ENCODE data around the gene SCIMP.
"Not testable (repeated sequence)": the region's sequence is repeated elsewhere in the genome, so short reads cannot be mapped to it uniquely, and the experiment has no call there.

SCIMP gene

DNA sequence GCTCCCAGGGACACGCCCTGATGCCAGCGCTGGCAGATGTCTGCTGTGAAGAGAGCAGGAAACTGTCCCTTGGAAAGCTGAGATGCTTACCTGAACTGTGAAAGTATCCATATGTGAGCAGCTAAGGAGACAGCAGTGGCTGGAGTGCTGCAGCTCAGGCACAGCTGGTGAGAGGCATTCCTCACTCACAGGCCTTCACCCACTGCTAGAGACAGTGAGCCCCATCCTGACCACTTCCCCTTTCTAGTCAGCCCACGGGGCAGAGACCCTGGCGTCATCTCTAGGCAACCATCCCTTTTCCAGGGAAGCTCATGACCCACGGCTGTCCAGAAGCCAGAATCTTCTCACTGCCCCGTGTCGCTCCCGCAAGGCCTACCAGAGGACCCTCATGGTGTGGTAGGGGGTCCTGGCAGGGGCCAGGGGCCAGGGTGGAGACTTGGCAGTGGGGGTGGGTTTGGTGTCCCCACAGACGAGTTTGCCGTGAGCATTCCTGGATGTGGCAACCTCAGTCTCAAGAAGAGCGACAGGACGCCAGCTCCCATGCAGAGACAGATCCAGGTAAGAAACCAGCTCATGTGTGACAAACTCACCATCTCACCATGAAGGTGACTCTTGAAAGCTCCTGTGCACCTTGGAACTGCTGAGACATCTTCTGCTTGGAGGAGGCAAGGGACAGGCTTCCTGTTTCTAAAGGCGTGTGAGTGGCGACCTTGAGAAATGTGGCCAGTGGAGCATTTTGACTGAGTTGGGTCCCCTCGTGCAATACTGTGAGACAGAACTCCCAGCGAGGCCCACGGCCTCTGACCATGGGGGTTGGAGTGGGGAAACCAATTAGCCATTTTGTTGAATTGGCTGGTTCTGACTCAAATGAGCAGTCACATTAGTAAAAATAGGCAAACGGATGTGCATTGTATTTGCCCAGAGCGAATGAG lies at the start of gene SCIMP:
TSS of gene SCIMP (minus strand) at position 216 of the 932 bp plus-strand sequence. CDS start at position 111, 105 bp downstream.
- no peak for DNase-seq

DNA sequence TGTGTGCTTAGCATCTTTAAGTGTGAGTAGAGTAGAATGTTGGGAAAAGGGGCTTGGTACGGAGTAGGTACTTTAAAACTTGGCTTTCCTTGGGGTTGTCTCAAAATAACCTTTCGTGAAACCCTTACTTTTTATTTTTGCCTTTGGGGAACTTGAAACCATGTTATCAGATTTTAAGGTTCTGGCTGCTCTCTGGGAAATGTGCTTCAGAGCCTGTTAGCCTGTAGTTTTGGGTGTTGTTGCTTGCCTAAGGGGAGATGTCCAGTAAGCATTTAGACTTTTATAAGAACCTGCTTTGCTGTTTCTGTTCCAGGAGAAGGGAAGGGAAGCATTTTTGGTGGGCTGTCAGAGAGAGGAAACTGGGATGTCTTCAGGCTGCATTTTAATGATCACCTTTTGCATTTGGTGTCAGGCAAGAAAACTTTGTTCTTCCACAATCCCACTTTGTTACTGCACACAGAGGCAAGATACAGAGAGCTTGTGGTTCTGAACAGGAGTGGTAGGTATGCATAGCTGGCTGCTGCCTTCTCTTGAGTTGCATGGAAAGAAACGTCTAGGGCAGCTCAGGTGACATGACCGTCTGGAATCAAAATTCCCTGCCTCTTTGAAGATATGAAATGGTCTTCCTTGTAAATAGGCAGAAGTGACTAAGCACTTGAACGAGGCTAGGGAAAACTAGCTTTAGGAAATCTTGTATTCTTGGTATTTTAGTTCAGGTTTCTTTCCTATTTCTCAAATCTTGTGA lies 49.1 kb upstream of the SCIMP start:
- DNase-seq = no peak

DNA sequence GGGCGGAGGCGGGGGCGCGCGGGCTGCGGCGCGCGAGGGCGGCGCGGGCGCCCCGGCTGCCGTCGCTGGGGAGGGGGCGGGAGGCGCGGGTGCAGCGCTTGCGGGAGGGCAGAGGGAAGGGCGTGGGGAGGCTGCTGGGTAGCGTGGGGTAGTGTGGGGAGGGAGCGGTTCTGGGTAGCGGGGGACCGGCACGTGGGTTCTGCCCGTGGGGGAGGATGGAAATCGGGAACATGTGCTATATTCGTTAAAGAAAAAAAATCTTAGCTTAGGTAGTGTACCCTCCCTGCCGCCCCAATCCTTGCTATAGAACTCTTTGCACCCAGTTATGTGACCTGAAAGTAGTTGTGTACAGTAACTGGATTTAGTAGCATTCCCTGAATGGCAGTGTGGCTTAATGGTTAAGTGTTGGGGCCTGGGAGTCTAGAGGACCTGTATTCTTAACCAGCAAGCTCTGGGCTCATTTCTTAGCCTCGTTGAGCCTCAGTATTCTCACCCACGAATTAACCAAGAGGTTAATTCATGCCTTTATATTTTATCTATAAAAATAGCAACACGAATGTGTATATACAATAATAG lies 48.1 kb upstream of the SCIMP start:
- DNase-seq = no peak

DNA sequence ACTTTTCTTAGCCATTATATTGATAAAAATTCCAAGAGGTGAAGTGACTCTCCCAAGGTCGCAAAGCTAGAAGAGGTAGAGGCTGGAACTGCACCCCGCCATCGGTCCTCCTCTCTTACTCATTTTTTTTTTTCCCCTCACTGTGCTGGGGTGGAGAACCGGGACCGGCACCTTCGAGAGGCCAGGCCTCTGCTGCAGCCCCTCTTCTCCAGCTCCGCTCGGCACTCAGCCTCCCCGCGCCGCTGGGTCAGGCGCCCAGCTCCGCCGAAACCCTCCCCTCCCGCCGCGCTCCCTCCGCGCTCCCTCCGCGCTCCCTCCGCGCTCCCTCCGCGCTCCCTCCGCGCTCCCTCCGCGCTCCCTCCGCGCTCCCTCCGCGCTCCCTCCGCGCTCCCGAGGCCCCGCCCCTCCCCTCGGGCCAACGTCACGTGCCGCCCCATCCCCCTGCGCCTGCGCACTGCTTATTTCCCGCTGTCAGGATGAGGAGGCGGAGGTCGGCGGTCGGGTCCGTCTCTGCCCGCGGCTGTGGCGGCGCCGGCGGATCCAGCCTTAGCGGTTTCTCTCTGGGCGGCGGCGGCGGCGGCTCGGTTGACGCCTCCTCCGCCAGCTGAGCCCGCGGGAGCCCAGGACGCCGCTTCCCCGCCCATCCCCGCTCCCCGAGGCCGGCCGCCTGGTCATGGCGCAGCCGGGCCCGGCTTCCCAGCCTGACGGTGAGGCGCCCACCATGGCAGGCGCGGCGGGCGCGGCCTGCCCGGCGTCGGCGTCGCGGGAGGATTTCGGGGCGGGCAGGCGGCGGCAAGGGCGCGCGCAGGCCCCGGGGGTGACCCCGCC lies 47.4 kb upstream of the SCIMP start, which contains the start of gene RABEP1:
TSS of gene RABEP1 (plus strand) at position 471 of the 828 bp plus-strand sequence. CDS start at position 674, 203 bp downstream.
- peak; percentile 37 for DNase-seq

DNA sequence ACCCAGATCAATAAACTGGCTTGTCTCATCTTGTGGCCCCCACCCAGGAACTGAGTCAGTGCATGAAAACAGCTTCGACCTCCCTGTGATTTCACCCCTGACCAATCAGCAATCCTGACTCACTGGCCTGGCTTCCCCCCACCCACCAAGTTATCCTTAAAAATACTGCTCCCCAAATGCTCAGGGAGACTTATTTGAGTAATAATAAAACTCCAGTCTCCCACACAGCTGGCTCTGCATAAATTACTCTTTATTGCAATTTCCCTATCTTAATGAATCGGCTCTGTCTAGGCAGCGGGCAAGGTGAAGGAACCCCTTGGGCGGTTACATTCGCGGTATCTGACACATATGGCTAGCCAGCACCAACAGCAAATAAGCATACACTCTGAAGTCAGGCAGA lies 37.7 kb upstream of the SCIMP start:
- no peak for DNase-seq

DNA sequence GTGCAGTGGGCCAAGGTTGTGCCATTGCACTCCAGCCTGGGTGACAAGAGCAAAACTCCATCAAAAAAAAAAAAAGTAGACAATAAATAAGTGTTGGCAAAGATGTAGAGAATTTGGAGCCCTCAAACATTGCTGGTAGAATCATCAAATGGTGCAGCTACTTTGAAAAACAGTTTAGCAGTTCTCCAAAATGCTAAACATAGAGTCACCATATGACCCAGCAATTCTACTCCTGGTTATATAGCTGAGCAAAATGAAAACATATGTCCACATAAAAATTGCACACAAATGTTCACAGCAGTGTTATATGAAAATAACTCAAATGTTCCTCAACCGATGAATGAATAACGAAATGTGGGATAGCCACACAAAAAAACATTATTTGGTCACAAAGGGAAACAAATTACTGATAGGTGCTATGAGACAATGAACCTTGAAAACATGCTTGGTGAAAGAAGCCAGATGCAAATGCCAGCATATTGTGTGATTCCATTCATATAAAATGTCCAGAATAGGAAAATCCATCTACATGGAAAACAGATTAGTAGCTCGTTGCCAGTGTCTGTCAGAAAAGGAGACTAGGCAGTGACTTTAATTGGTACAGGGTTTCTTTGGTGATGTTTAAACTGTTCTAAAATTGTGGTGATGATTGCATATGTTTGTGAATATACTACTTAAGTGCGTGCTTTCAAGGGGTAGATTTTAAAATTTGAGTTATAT lies 34.7 kb upstream of the SCIMP start:
- no peak for DNase-seq

DNA sequence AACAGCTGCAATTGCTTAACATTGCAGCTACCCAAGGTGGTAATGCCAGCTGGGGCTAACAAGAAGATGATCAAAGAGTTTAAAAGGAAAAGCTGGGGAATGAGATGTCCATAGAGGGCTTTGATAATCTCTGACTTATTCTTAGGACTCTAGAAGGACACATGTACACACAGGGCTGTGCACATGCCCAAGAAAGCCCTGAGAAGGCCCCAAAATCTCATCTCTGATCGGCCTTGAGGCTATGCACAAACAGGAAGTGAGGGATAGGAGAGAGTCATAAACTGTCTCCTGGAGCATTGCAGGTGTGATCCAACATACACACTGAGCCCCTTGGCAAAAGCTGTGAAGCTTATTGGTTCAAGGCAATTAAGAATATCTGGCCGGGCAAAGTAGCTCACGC lies 30.2 kb upstream of the SCIMP start:
- DNase-seq = no peak

DNA sequence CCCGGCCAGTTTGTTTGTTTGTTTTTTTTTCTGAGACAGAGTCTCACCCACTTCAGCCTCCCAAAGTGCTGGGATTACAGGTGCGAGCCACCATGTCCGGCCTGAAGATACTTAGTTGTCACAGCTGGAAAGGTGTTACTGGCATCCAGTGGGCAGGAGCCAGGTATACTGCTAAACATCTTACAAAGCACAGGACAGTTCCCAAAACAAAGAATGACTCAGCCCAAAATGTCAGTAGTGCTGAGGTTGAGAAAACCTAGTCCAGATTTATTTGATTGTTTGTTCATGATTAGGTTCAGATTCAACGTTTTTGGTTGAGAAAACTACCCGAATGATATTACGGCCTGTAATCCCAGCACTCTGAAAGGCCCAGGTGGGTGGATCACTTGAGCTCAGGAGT lies 28.8 kb upstream of the SCIMP start:
- no peak for DNase-seq

DNA sequence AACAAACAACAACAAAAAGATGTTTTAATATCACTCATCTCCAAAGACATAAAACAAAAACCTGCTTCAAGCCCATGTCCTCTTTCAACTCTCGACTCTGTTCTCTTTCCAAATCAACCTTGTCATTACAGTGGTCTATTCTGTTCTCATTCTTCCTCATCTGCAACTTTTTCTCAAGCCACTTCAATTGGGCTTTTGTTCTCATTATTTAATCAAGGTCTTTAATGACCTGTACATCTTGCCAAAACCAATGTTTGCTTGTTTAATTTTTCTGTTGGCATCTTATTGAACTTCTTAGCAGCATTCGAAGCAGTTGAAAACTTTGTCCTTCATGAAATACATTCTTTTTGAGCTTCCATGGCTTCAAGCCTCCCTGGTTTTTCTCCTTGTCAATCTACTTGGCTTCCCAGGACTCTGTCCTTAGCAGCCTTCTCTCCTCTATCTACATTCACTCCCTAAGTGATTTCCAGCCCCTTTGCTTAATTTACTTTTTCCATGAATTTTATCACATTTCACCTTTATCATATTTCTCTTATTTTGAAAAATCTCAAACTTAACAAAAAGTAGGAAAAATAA lies 27.8 kb upstream of the SCIMP start:
- no peak for DNase-seq

DNA sequence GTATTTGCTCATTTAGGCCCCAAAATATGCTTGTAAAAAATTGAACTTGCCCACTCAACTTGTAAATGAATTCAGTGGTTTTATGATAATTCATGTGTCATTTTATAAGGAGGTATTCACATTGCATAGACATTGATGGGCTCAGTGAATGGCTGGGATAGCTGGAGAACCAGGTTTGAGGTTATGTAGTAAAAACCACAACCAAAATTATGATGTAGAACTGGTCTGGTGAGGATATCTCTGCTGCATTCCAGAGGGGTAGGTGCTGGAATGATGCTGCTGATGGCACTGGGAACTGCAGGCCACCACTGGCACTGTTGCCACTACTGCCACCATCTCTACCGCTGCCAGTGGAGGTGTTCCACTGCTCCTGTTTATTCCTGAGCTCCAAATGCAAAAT lies 25.9 kb upstream of the SCIMP start:
- DNase-seq = no peak

DNA sequence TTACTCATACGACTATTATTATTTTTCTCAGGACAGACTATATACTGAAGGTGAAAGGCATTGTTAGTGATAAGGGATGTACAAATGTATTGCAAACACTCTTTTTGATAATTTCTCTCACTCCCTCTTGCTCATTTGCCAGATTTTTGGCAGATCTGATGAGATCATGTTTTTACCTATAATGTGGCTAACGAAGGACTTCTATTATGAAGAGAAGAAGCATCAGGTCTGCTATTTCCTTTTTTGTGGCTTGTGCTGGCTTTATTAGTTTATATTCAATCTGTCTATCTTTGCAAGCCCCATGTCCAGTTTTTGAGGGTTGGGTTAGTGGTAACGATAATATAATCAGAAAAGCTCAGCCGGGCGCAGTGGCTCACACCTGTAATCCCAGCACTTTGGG lies 22.5 kb upstream of the SCIMP start:
- DNase-seq = no peak

DNA sequence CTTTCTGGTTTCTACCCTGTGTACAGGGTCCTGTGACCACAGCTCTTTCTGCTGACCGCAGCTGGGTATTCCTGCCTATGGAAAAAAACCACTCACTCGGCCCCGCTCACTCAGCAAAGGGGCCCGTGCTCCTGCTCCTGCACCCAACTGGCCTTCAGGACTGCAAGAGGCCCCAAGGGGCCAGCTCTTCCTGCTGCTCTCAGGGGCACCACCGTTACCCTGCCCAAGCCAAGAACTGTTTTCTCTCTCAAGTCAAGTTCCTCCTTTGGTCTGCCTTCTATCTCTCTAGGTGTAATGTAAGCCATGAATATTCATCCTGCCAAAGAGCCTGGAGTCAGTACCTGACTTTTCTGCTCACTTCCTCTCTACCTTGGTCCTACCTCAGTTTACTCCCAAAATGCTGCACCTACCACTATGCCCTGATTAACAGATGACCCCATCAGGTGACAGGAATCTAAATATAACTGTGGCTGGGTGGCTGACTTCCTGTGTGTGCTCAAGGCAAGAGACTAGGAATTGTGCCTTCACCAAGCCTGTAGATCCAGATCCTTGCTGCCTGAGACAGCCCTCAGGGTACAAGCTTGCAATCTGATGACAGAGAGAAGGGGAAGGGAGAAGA lies 20.4 kb upstream of the SCIMP start:
- DNase-seq = no peak

DNA sequence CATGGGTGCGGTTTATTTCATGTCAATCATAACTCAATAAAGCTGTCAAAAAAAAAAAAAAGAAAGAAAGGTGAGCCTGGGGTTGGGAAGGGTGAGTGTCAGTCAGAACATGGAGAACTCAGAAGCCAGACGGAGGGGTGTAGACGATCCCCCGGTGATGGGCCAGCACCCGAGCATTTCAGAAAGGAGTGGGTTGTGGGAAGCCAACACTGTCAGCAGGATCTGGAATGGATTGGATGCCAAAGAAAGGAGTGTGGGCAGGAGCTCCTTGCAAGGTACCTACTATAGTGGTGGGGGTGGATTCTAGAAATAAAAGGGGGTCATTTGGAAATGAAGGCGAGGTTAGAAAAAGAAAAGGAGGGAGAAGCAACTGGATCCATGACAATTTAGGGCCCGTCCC lies 19.8 kb upstream of the SCIMP start:
- no peak for DNase-seq

DNA sequence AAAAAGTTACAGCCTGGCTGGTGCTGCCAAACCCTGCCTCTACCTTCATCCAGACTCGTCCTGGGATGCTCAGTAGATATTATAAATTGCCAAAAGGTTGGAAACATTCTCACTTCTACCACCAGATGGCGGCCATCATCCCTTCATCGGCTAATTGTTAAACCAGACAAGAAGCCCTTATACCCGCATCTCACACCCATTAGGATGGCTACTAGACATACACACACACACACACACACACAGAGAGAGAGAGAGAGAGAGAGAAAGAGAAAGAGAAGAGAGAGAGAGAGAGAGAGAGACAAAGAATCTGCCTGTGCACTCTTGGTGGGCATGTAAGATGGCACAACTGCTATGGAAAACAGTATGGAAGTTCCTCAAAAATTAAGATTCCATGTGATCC lies 15.0 kb upstream of the SCIMP start:
- DNase-seq = no peak

DNA sequence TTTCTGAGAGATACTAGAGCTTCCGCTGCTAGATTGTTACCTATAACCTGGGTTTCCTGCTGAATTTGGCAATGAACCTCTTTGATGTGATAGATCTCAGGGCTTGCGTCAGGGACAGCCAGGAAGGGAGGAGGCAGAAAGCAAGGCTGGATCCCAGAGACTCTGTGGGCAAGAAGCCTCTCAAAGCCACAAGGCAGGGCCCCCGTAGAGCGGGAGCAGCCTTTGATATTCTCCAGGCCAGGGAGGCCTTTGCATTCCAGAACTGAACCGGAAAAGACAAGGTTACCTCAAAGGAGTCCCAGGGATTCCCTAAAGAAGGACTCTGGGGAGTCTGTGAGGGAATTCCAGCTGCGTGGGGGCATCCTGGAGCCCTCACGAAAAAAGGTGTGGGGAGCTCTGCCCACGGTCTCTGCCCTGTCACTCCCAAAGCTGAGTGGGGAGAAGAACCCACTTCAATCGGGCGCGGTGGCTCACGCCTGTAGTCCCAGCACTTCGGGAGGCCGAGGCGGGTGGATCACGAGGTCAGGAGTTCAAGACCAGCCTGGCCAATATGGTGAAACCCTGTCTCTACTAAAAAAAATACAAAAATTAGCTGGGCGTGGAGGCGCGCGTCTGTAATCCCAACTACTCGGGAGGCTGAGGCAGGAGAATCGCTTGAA lies 14.3 kb upstream of the SCIMP start:
- no peak for DNase-seq

DNA sequence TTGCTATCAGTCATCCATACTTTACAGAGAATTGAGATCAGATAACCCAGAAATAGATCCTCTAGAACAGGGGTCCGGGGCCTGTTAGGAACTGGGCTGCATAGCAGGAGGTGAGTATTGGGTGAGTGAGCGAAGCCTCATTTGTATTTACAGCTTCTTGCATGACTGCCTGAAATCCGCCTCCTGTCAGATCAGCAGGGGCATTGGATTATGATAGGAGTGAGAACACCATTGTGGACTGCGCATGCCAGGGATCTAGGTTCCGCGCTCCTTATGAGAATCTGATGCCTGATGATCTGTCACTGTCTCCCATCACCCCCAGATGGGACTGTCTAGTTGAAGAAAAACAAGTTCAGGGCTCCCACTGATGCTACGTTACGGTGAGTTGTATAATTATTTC lies 13.0 kb upstream of the SCIMP start:
- DNase-seq = no peak

DNA sequence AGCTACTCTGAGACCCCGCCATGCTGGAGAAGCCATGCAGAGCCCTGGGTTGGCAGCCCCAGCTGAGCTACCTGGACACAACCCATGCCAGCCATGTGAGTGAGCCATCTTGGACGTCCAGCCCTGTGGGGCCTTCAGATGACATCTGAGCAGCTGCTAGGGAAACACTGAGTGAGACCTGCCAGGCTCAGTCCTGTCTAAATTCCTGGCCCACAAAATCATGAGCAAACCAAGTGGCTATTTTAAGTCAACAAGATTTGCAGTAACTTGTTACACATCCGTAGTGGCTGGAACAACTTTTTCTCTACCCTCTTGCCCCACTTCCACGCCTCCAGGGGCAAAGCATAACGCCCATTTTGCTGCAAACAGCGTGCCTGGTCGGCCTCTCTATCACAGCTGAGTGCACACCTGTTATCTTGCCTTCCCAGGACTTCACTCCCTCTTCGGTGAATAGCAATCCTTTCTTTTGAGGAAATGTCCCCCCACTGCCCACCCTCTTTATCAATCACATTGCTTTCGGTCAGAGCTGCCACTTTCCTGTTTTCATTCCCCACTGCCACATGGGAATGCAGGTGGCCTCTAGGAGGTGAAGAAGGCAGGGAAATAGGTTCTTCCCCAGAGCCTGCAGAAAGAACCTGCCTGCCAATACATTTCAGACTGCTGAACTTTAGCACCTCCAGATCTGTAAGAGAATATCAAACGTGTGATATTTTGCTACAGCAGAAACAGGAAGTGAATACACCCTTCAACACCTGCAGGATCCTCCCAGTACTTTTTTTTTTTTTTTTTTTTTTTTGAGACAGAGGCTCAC lies 7.4 kb upstream of the SCIMP start:
- no peak for DNase-seq

DNA sequence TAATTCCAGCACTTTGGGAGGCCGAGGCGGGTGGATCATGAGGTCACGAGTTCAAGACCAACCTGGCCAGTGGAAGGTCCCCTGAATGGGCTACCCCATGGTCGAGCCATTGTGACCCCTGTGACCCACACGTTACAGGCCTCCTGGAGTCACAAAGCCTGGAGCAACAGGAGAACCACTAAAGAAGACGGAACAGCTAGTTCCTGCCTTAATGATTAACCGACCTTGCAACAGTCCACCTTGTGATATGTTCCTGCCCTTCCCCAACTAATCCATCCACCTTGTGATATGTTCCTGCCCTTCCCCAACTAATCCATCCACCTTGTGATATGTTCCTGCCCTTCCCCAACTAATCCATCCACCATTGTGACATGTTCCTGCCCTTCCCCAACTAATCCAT lies 5.1 kb upstream of the SCIMP start:
- not testable (repeated sequence) for DNase-seq

DNA sequence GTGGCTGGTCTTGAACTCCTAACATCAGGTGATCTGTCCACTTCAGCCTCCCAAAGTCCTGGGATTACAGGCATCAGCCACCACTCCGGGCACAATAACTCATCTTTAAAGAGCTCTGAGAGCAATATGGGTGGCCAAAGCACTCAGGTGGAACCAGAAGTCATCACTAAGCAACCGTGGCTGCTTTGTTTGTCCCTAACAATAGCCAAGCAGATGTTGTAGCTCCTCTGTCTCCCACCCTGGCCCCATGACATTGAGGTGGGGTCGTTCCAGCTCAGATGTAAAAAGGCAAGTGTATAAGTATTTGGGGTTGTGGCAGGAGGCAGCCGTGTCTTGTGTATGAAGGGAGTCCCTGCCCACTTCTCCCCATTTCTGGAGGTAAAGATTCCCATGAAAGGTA lies 3.7 kb upstream of the SCIMP start:
- no peak for DNase-seq

DNA sequence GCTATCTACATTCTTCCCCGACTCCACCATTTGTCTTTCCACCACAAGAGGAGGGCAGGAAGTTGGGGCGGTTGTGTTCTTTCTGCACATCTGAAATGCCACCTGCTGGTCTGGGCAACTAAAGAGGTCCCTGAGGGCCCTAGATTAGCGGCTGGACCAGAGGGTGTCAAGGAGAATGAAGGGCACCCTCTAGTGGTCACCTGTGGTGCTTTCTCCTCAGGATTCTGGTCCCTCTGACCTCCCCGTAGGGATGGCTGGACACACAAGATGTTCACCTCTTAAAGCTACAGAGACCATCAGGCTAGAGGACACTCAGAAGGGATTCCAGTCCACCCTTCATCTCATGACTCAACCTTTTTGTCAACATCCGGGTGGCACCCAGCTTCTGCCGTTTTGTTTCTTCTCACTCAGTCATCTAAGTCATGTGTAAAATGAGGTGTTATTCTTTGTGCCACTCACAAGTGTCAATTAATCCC lies 2.9 kb upstream of the SCIMP start:
- no peak for DNase-seq
